ENCODE measurements around the gene ARHGEF4.
A peak's percentile ranks its signal among the peaks of the same experiment; 100 is the strongest.

The ARHGEF4 gene

GRCh38 chr2:130818809-130819208 lies 17.9 kb upstream of the ARHGEF4 start:
- no peak for DNase-seq

GRCh38 chr2:130819226-130819607 lies 17.5 kb upstream of the ARHGEF4 start:
- no peak for DNase-seq

GRCh38 chr2:130819608-130820278 lies 17.0 kb upstream of the ARHGEF4 start:
- no peak for DNase-seq

GRCh38 chr2:130820279-130820861 lies 16.3 kb upstream of the ARHGEF4 start:
- no peak for DNase-seq

- DNase-seq, result no peak
Measured at GRCh38 chr2:130821867-130822266, 14.8 kb upstream of the ARHGEF4 start.

- DNase-seq, result no peak
Measured at GRCh38 chr2:130822766-130823165, 13.9 kb upstream of the ARHGEF4 start.

GRCh38 chr2:130823171-130823885 lies 13.4 kb upstream of the ARHGEF4 start:
- no peak for DNase-seq

- DNase-seq, result peak; percentile 7
Measured at GRCh38 chr2:130823886-130824491, 12.7 kb upstream of the ARHGEF4 start.

- DNase-seq, result peak; percentile 58
Measured at GRCh38 chr2:130824492-130825061, 12.1 kb upstream of the ARHGEF4 start.

GRCh38 chr2:130825231-130825965 lies 11.3 kb upstream of the ARHGEF4 start:
- no peak for DNase-seq

GRCh38 chr2:130825966-130826253 lies 10.8 kb upstream of the ARHGEF4 start:
- DNase-seq, result no peak

GRCh38 chr2:130826419-130826818 lies 10.3 kb upstream of the ARHGEF4 start:
- no peak for DNase-seq

GRCh38 chr2:130826821-130827501 lies 9.8 kb upstream of the ARHGEF4 start:
- no peak for DNase-seq

GRCh38 chr2:130827502-130828251 lies 9.0 kb upstream of the ARHGEF4 start:
- DNase-seq, result no peak

GRCh38 chr2:130828461-130828860 lies 8.3 kb upstream of the ARHGEF4 start:
- no peak for DNase-seq

GRCh38 chr2:130829015-130829414 lies 7.7 kb upstream of the ARHGEF4 start:
- DNase-seq, result no peak

GRCh38 chr2:130830538-130830937 lies 6.2 kb upstream of the ARHGEF4 start:
- no peak for DNase-seq

GRCh38 chr2:130831356-130831755 lies 5.4 kb upstream of the ARHGEF4 start:
- DNase-seq, result no peak

GRCh38 chr2:130832296-130832940 lies 4.3 kb upstream of the ARHGEF4 start:
- DNase-seq, result no peak

GRCh38 chr2:130834091-130834930 lies 2.4 kb upstream of the ARHGEF4 start:
- no peak for DNase-seq
